NB4 (cell line): ENCODE data around the gene AP1G2.
"Not testable (repeated sequence)": the region's sequence is repeated elsewhere in the genome, so short reads cannot be mapped to it uniquely, and the experiment has no call there.

ENCODE experiments used
- DNase-seq: peaks from one replicate; pipeline ENCODE4 v3.0.0; 2010; ENCODE audit warnings: low read depth
- H3K4me3 ChIP-seq: one replicate; pipeline ENCODE4 v1.5.1; 2011; ENCODE audit warnings: mild to moderate bottlenecking, low read depth, low read length, moderate library complexity
- CTCF ChIP-seq: IDR thresholded peaks from one replicate; pipeline ENCODE4 v1.5.1; 2012; ENCODE audit warnings: low read depth, low read length
- MYC ChIP-seq: IDR thresholded peaks from 2 replicates; pipeline ENCODE4 v1.6.1; 2011; ENCODE audit warnings: low read depth, low read length
- POLR2A ChIP-seq: IDR thresholded peaks from 2 replicates; pipeline ENCODE4 v1.6.1; 2011; ENCODE audit warnings: mild to moderate bottlenecking; ENCODE audit not compliant: insufficient read length; ENCODE audit errors: extremely low read depth
- TF ChIP-seq, protein P1 (sequence below): IDR thresholded peaks from 2 replicates; pipeline ENCODE4 v1.6.1; 2011; ENCODE audit warnings: low read depth, low read length

The AP1G2 gene

DNA sequence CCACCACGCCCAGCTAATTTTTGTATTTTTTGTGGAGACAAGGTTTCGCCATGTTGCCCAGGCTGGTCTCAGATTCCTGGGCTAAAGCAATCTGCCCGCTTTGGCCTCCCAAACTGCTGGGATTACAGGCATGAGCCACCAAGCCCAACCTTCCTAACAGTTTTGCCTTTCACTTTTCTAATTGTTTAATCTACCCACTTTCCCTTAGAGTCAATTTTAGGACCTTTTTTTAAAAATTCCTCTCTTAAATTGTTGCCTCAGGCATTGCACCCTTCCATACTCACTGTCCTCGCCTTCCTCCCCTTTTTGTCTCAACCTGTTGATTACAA is 27.5 kb downstream of the AP1G2 start:
- TF ChIP-seq MYC (no peak), CTCF (no peak), POLR2A (no peak)
- TF ChIP-seq, protein P1, sequence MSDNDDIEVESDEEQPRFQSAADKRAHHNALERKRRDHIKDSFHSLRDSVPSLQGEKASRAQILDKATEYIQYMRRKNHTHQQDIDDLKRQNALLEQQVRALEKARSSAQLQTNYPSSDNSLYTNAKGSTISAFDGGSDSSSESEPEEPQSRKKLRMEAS, result no peak
- no peak for DNase-seq
- no peak overlapping the region for H3K4me3 ChIP-seq

DNA sequence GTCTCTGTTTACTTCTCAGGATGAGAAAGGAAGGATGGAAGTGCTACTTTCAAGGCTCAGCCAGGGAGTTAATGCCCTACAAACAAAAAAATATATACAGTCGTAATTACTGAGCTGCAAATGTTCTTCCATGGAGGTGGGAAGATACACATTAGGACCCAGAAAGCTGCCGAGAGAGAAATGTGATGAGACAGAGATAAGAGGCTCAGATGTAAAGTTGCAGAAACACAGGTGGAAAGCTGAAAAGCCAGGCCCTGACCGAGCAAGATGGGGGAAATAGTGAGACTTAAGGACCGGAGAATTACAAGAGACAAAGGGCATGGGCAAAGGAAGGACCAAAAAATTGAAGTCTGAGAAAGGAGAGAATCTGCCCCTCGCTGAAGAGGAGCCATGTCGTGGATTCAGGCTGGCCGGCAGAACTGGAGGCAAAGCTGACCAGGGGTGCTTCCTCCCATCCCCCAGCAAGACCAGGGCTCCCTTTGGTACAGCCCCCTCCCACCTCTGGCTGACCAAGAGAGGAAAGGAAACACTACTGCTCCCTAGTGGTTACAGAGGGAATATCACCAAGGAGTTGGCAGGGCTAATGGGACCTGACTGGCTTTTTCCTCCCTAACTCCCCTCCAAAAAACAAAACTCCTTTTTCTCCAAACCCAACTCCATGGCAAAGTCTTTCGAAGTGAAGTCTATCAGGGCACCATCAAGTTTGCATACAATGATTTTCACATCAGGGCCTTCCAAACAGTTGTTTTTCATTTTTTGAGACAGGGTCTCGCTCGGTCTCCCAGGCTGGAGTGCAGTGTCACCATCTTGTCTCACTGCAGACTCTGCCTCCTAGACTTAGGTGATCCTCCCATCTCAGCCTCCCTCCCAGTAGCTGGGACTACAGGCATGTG is 28.1 kb downstream of the AP1G2 start:
- H3K4me3 ChIP-seq, result no peak overlapping the region
- TF ChIP-seq POLR2A, result no peak
- TF ChIP-seq MYC, result no peak
- TF ChIP-seq CTCF, result peak; percentile 83
- TF ChIP-seq, protein P1, result no peak
- peak; percentile 50 for DNase-seq

DNA sequence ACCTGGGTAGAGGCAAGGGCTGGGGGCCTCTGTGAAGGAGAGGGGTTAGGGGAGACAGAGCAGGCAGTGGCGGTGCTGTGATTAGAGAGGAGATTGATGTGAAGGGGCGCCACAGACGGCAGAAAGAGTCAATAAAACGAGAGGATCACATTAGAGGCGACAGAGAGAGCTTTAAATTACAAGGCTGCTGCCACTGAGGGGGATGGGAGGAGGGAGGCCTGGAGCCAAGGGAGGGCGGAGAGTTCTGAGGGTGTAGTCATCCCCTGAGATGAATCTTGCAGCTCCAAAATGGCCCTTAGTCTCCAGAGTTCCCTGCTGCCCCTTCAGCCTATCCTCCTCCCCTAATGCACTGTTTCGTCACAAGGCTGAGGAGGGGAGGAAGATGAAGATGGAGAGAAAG is 28.8 kb downstream of the AP1G2 start:
- TF ChIP-seq MYC (no peak), POLR2A (no peak), CTCF (no peak)
- TF ChIP-seq, protein P1, result no peak
- no peak for DNase-seq
- H3K4me3 ChIP-seq, result no peak overlapping the region

GRCh38 chr14:23538050-23538718 is 29.4 kb downstream of the AP1G2 start:
- no peak overlapping the region for H3K4me3 ChIP-seq
- TF ChIP-seq CTCF, result no peak
- DNase-seq, result no peak

GRCh38 chr14:23537351-23538049 is 30.1 kb downstream of the AP1G2 start:
- TF ChIP-seq POLR2A (no peak), MYC (no peak), CTCF (no peak)
- TF ChIP-seq, protein P1, result no peak
- no peak overlapping the region for H3K4me3 ChIP-seq
- DNase-seq, result no peak

GRCh38 chr14:23536906-23537305 is 30.7 kb downstream of the AP1G2 start:
- not testable (repeated sequence) for DNase-seq, H3K4me3 ChIP-seq
